SK-N-SH (cell line): Measurements from ENCODE around the gene ARAP1. TPM values are rescaled to one million over a fixed set of nuclear protein-coding genes. Genes with fewer than 3 reads are reported as not detected.

ENCODE experiments used
- CTCF ChIA-PET: fragments of 300-600, 350-600 bp; formaldehyde crosslinking; extraction: SDS; loops from one replicate; lab custom pipeline; 2021; lab: Yijun Ruan, JAX
- POLR2A ChIA-PET: fragments of 350-600 bp; sonication (Branson Sonifier 250); formaldehyde crosslinking; extraction: SDS; loops from one replicate; lab custom pipeline; 2020; ENCODE audit warnings: antibody characterized with exemption, inconsistent platforms; lab: Yijun Ruan, JAX
- DNase-seq: peaks from one replicate; pipeline ENCODE4 v3.0.0; 2012
- H2AFZ ChIP-seq: fragments of 200-600 bp; sonication (generic); 2 replicates; pipeline ENCODE4 v1.8.1; 2016; ENCODE audit warnings: antibody characterized with exemption, mild to moderate bottlenecking, low read depth
- H3F3A ChIP-seq: fragments of 200-600 bp; sonication (generic); replicated peaks from 2 replicates; pipeline ENCODE3; 2016; ENCODE audit warnings: antibody characterized with exemption, mild to moderate bottlenecking; ENCODE audit not compliant: insufficient read depth
- H3K27ac ChIP-seq, 2 experiments: fragments of 200-500 bp in 1 of 2; fragments of 200-600 bp in 1 of 2; sonication (Bioruptor generic) in 1 of 2; sonication (generic), shearing (Covaris generic) in 1 of 2; 2 replicates each; pipeline versions ENCODE4 v1.5.1 to v1.6.1; 2014 to 2016; ENCODE audit warnings: low read depth in 2 of 2, inconsistent platforms in 1 of 2, low read length in 1 of 2, mild to moderate bottlenecking in 1 of 2, mixed read lengths in 1 of 2
- H3K27me3 ChIP-seq: fragments of 200-600 bp; sonication (generic), shearing (Covaris generic); 2 replicates; pipeline ENCODE4 v1.6.1; 2016; ENCODE audit warnings: mixed run types; ENCODE audit not compliant: insufficient read depth
- H3K36me3 ChIP-seq, 2 experiments: fragments of 200-500 bp in 1 of 2; fragments of 200-600 bp in 1 of 2; sonication (Bioruptor generic) in 1 of 2; sonication (generic) in 1 of 2; replicated peaks in 1 of 2; 2 replicates each; pipeline versions ENCODE3 to v1.5.1; 2014 to 2016; ENCODE audit warnings: low read length in 1 of 2, mild to moderate bottlenecking in 1 of 2; ENCODE audit not compliant: insufficient read depth in 2 of 2, control insufficient read depth in 1 of 2
- H3K4me1 ChIP-seq, 2 experiments: fragments of 200-500 bp in 1 of 2; fragments of 200-600 bp in 1 of 2; sonication (Bioruptor generic) in 1 of 2; sonication (generic), shearing (Covaris generic) in 1 of 2; 2 replicates each; pipeline versions ENCODE4 v1.5.1 to v1.6.1; 2014 to 2016; ENCODE audit warnings: low read depth in 1 of 2, low read length in 1 of 2, mixed run types in 1 of 2; ENCODE audit not compliant: insufficient read depth in 2 of 2, control insufficient read depth in 1 of 2
- H3K4me2 ChIP-seq: fragments of 200-600 bp; sonication (generic), shearing (Covaris generic); 2 replicates; pipeline ENCODE4 v1.6.1; 2017; ENCODE audit warnings: mixed run types
- H3K4me3 ChIP-seq, 2 experiments: fragments of 200-500 bp in 1 of 2; fragments of 200-600 bp in 1 of 2; sonication (Bioruptor generic) in 1 of 2; sonication (generic), shearing (Covaris generic) in 1 of 2; 2 replicates each; pipeline versions ENCODE4 v1.5.1 to v1.8.1; 2014 to 2016; ENCODE audit warnings: low read depth in 2 of 2, inconsistent platforms in 1 of 2, low read length in 1 of 2, mild to moderate bottlenecking in 1 of 2, mixed read lengths in 1 of 2, moderate library complexity in 1 of 2
- H3K79me2 ChIP-seq: fragments of 200-600 bp; sonication (generic); 2 replicates; pipeline ENCODE4 v1.8.1; 2017; ENCODE audit warnings: mild to moderate bottlenecking; ENCODE audit not compliant: insufficient read depth
- H3K9ac ChIP-seq: fragments of 200-600 bp; sonication (generic); 2 replicates; pipeline ENCODE4 v1.6.1; 2017; ENCODE audit warnings: mixed run types
- H3K9me2 ChIP-seq: fragments of 200-600 bp; sonication (generic); 2 replicates; pipeline ENCODE4 v1.6.1; 2017; ENCODE audit warnings: mixed run types
- H3K9me3 ChIP-seq: fragments of 200-600 bp; sonication (generic); 2 replicates; pipeline ENCODE4 v1.6.1; 2017; ENCODE audit warnings: mixed run types, mild to moderate bottlenecking, moderate library complexity
- H4K20me1 ChIP-seq: fragments of 200-600 bp; sonication (generic); 2 replicates; pipeline ENCODE4 v1.6.1; 2017; ENCODE audit warnings: mild to moderate bottlenecking, mixed run types; ENCODE audit not compliant: insufficient read depth
- CHD2 ChIP-seq: fragments of 150-350 bp; IDR thresholded peaks from 2 replicates; pipeline ENCODE4 v1.6.1; 2018; ENCODE audit warnings: low read length; ENCODE audit not compliant: partially characterized antibody
- FOSL2 ChIP-seq: IDR thresholded peaks from 2 replicates; pipeline ENCODE4 v1.4.0; 2012; ENCODE audit warnings: low read depth, mild to moderate bottlenecking, moderate library complexity, borderline replicate concordance
- JUND ChIP-seq: IDR thresholded peaks from 2 replicates; pipeline ENCODE4 v1.4.0; 2012
- NRF1 ChIP-seq: IDR thresholded peaks from 2 replicates; pipeline ENCODE4 v1.6.1; 2012; ENCODE audit warnings: low read depth, mild to moderate bottlenecking, low read length
- PBX3 ChIP-seq: IDR thresholded peaks from 2 replicates; pipeline ENCODE4; 2012
- RAD21 ChIP-seq: IDR thresholded peaks from 2 replicates; pipeline ENCODE4 v1.6.1; 2012; ENCODE audit warnings: mild to moderate bottlenecking, low read length
- RCOR1 ChIP-seq: fragments of 150-350 bp; IDR thresholded peaks from 2 replicates; pipeline ENCODE4 v1.6.1; 2017; ENCODE audit warnings: antibody characterized with exemption, low read length
- REST ChIP-seq: IDR thresholded peaks from 2 replicates; pipeline ENCODE4 v1.6.1; 2012; ENCODE audit warnings: mild to moderate bottlenecking, low read depth, low read length, moderate library complexity
- USF1 ChIP-seq: IDR thresholded peaks from 2 replicates; pipeline ENCODE4 v1.4.0; 2012; ENCODE audit warnings: low read depth, borderline replicate concordance
- YY1 ChIP-seq: IDR thresholded peaks from 2 replicates; pipeline ENCODE4 v1.4.0; 2012; ENCODE audit warnings: low read depth, mild to moderate bottlenecking
- WGBS: methylation state at CpG from one replicate; pipeline ENCODE4 v1.1.6; 2017; ENCODE audit warnings: low lambda C conversion rate; 5-methylcytosine and 5-hydroxymethylcytosine counted together
- polyA plus RNA-seq, 3 experiments: library from polyadenylated mRNA; depleted of rRNA; stranded (reverse); fragments of >200 nt; gene quantifications; 2 replicates each; pipeline ENCODE4 v1.2.3, GENCODE V29; 2012

Gene ARAP1
- polyA plus RNA-seq, 1 of the 3 experiments (the other 2 are of a cell fraction): 56.6 TPM

- no peak for TF ChIP-seq RCOR1
- no peak for TF ChIP-seq CHD2
- TF ChIP-seq REST: no peak
- no peak for TF ChIP-seq RAD21
- TF ChIP-seq JUND: no peak
- no peak for TF ChIP-seq YY1
- TF ChIP-seq USF1: no peak
Measured at GRCh38 chr11:72769680-72770079, 17.5 kb upstream of the ARAP1 start (continued).

GRCh38 chr11:72768581-72768980 is 16.4 kb upstream of the ARAP1 start:
- TF ChIP-seq NRF1 (no peak), RCOR1 (no peak), FOSL2 (no peak), PBX3 (no peak)
- POLR2A ChIA-PET: no interaction called here
- Histone ChIP-seq H4K20me1 (no peaks in the 10 kb centered on the region), H2AFZ (no peak overlapping the region), H3K9me2 (no peaks in the 10 kb centered on the region), H3K9ac (no peak overlapping the region), H3K4me2 (no peak overlapping the region), H3F3A (peaks cover 3% of the 10 kb centered on the region), H3K4me3 (no peak overlapping the region), H3K27ac (no peak overlapping the region), H3K36me3 (no peaks in the 10 kb centered on the region), H3K27me3 (no peaks in the 10 kb centered on the region), H3K79me2 (no peaks in the 10 kb centered on the region), H3K9me3 (no peaks in the 10 kb centered on the region), H3K4me1 (peaks cover 22 to 29% of the 10 kb centered on the region in 2 experiments)
- CTCF ChIA-PET: interaction anchor here (0.7 to 1.8 kb wide), 3 partner anchors 8 to 85 kb away, joined by 3 to 4 read pairs (median 4); no protein-coding TSS in a partner anchor
- no peak for DNase-seq
- WGBS: 88% methylated on average over 3 of the region's 3 CpGs
